Testis (tissue), 3 donors: ENCODE results near the gene SH3TC1. TPM values are rescaled to one million over a fixed set of nuclear protein-coding genes. Genes with fewer than 3 reads are reported as not detected.

Experiments used
- DNase-seq: peaks from one replicate; pipeline ENCODE4 v3.0.0-alpha.2; 2019
- H3K27ac ChIP-seq, 2 donors: fragments of 200-600 bp; sonication (generic); one replicate each; pipeline ENCODE4 v1.5.1; 2019
- H3K27me3 ChIP-seq: fragments of 200-600 bp; sonication (generic); one replicate; pipeline ENCODE4 v1.5.1; 2019
- H3K36me3 ChIP-seq: fragments of 200-600 bp; sonication (generic); one replicate; pipeline ENCODE4 v1.5.1; 2017; ENCODE audit warnings: low read depth; ENCODE audit errors: missing control alignments
- H3K4me1 ChIP-seq: fragments of 200-600 bp; sonication (generic); one replicate; pipeline ENCODE4 v1.5.1; 2019
- H3K4me3 ChIP-seq, 2 donors: fragments of 200-600 bp; sonication (generic); one replicate each; pipeline ENCODE4 v1.5.1; 2017 to 2019
- H3K9me3 ChIP-seq: fragments of 200-600 bp; sonication (generic); one replicate; pipeline ENCODE4 v1.5.1; 2017
- POLR2A ChIP-seq: fragments of 450-650 bp; IDR thresholded peaks from one replicate; pipeline ENCODE4 v1.6.1; 2017; ENCODE audit warnings: antibody characterized with exemption, mild to moderate bottlenecking, moderate library complexity
- WGBS, 2 donors: methylation state at CpG; one replicate each; pipeline ENCODE4 v1.1.5; 2018; 5-methylcytosine and 5-hydroxymethylcytosine counted together
- intact Hi-C: fragments of 100-400 bp; cut with DNase I; formaldehyde crosslinking; loops from one replicate; pipeline ENCODE4 v1.15.1; 2023; ENCODE audit warnings: low total_unique reads
- polyA plus RNA-seq: library from polyadenylated mRNA; stranded (reverse); fragments of 350-450 nt; fragmentation: Illumina TruSeq; extraction: RNeasy Lipid Tissue Mini Kit (QIAGEN cat#74804); gene quantifications from one replicate; pipeline ENCODE4 v1.2.3, GENCODE V29; 2014; ENCODE audit warnings: low read depth, low replicate concordance; ENCODE audit not compliant: insufficient read depth
- total RNA-seq, 2 donors: library from RNA; depleted of rRNA; stranded (reverse); fragments of >200 nt; gene quantifications; one replicate each; pipeline ENCODE4 v1.2.3, GENCODE V29; 2016
- TF ChIP-seq, protein P1 (sequence below), 3 experiments: fragments of 450-650 bp in 2 of 3; fragments of 200-600 bp in 1 of 3; sonication (generic) in 1 of 3; IDR thresholded peaks; one replicate each; pipeline ENCODE4 v1.5.1; 2016 to 2019; ENCODE audit warnings: antibody characterized with exemption in 3 of 3, mild to moderate bottlenecking in 2 of 3, moderate library complexity in 1 of 3

Gene SH3TC1
- total and polyA plus RNA-seq, 3 donors from 2014 or later = 3.2 to 12.6 (median 4.0) TPM

GRCh38 chr4:8261851-8262535 lies 62.9 kb downstream of the SH3TC1 start:
- Histone ChIP-seq H3K9me3 (no peaks in the 10 kb centered on the region), H3K36me3 (no peaks in the 10 kb centered on the region), H3K27ac (no peak overlapping the region), H3K4me1 (peaks cover 2% of the 10 kb centered on the region), H3K4me3 (no peak overlapping the region), H3K27me3 (no peaks in the 10 kb centered on the region)
- TF ChIP-seq, protein P1, sequence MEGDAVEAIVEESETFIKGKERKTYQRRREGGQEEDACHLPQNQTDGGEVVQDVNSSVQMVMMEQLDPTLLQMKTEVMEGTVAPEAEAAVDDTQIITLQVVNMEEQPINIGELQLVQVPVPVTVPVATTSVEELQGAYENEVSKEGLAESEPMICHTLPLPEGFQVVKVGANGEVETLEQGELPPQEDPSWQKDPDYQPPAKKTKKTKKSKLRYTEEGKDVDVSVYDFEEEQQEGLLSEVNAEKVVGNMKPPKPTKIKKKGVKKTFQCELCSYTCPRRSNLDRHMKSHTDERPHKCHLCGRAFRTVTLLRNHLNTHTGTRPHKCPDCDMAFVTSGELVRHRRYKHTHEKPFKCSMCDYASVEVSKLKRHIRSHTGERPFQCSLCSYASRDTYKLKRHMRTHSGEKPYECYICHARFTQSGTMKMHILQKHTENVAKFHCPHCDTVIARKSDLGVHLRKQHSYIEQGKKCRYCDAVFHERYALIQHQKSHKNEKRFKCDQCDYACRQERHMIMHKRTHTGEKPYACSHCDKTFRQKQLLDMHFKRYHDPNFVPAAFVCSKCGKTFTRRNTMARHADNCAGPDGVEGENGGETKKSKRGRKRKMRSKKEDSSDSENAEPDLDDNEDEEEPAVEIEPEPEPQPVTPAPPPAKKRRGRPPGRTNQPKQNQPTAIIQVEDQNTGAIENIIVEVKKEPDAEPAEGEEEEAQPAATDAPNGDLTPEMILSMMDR (IDR thresholded peaks at IDR 0.05) = no peak
- no peak for TF ChIP-seq POLR2A
- no peak for DNase-seq
- WGBS, 2 donors = 85 to 100% methylated on average over 2 to 25 of the region's 25 CpGs
- intact Hi-C loops = no loop called here

DNA sequence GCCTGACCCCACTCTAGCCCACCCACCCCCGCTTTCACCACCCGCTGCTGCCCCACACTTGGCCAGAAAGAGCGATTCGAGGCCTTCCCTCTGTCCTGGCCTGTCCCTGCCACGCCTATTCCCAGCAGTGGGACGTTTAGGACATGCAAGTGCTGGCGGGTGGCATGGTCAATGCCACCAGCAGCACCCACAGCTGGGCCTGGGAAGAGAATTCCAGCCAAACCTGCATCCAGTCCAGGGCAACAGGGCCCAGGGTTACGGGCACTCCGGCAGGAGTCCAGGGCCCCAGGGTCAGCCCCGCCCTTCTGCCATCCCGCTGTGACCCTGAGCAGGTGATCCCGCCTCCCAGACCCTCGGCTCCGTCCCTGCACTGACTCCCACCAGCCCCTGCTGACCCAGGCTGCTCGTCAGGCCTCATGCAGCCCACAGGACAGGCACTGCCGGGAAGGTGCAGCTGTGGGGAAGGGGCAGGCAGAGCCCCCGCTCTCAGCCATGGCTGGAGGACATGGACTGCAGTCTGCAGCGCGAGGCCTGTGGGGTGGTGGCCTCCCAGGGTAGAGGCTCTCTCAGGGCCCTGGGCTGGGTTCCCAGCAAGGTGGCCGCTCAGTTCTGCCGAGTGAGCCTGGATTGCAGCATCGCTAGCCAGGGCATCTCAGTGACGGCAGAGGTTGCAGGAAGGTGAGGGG lies 63.7 kb downstream of the SH3TC1 start:
- H3K4me3 ChIP-seq = no peak overlapping the region
- H3K4me1 ChIP-seq = peaks cover 8% of the 10 kb centered on the region
- H3K27ac ChIP-seq = no peak overlapping the region
- no peaks in the 10 kb centered on the region for H3K36me3 ChIP-seq
- H3K9me3 ChIP-seq = no peaks in the 10 kb centered on the region
- no peaks in the 10 kb centered on the region for H3K27me3 ChIP-seq
- TF ChIP-seq, protein P1 (IDR thresholded peaks at IDR 0.05) = no peak
- no peak for TF ChIP-seq POLR2A
- WGBS, 2 donors = 86 to 91% methylated on average over 13 to 23 of the region's 23 CpGs
- intact Hi-C loops = no loop called here
- DNase-seq = no peak

- H3K27ac ChIP-seq = no peak overlapping the region
- H3K9me3 ChIP-seq = no peaks in the 10 kb centered on the region
- H3K4me3 ChIP-seq = no peak overlapping the region
- peaks cover 8% of the 10 kb centered on the region for H3K4me1 ChIP-seq
- WGBS, 2 donors = 87 to 94% methylated on average over 10 of the region's 10 CpGs
- no peak for DNase-seq
- intact Hi-C loops = no loop called here
- no peaks in the 10 kb centered on the region for H3K27me3 ChIP-seq
- TF ChIP-seq, protein P1 (IDR thresholded peaks at IDR 0.05) = no peak
- no peak for TF ChIP-seq POLR2A
- no peaks in the 10 kb centered on the region for H3K36me3 ChIP-seq
Measured at GRCh38 chr4:8263397-8263796, 64.3 kb downstream of the SH3TC1 start.

DNA sequence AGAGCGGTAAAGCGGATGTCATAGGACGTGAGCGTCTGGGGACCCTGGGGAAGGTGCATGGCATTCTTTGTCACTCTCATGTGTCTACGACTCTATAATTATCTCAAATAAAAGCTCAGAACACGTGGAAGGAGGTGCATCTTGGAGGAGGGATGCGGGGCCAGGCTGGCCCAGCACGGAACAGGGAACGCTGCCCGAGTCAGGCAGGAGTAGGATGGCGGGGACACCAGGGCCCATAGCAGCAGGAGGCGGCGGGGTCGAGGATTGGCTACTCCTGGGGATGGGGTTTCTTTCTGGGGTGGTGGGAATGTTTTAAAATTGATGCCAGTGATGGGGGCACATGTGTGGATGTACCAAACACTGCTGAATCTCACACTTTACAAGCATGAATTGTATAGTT lies 65.0 kb downstream of the SH3TC1 start:
- WGBS, 2 donors = 90% methylated on average over 14 of the region's 14 CpGs
- no peak overlapping the region for H3K27ac ChIP-seq
- DNase-seq = no peak

More for the DNA sequence above, 65.0 kb downstream of the SH3TC1 start:
- H3K36me3 ChIP-seq = no peaks in the 10 kb centered on the region
- no peak overlapping the region for H3K4me3 ChIP-seq
- no peaks in the 10 kb centered on the region for H3K9me3 ChIP-seq
- TF ChIP-seq POLR2A = no peak
- TF ChIP-seq, protein P1 (IDR thresholded peaks at IDR 0.05) = no peak
- no peaks in the 10 kb centered on the region for H3K27me3 ChIP-seq
- H3K4me1 ChIP-seq = peaks cover 8% of the 10 kb centered on the region
- intact Hi-C loops = no loop called here
